Activated CD8-positive, alpha-beta T cell treated with anti-CD3 and anti-CD28 coated beads for 36 hours (primary cell): ENCODE results near the gene TMEM127. TPM values are rescaled to one million over a fixed set of nuclear protein-coding genes. Genes with fewer than 3 reads are reported as not detected.
A peak's percentile ranks its signal among the peaks of the same experiment; 100 is the strongest.

Experiments used
- ATAC-seq: fragments of 200-7000 bp; cut with Tn5 transposase; one replicate; pipeline ENCODE4 v1.10.0; 2021; ENCODE audit warnings: mild to moderate bottlenecking, moderate library complexity
- CTCF ChIA-PET: fragments of 350-600 bp; sonication (Branson Sonifier 250); formaldehyde crosslinking; loops from one replicate; lab custom pipeline; 2021; ENCODE audit warnings: antibody characterized with exemption; lab: Charles Lee
- POLR2A ChIA-PET: fragments of 350-600 bp; sonication (Branson Sonifier 250); formaldehyde crosslinking; loops from one replicate; lab custom pipeline; 2021; ENCODE audit warnings: antibody characterized with exemption; lab: Charles Lee
- DNase-seq: peaks from one replicate; pipeline ENCODE4 v3.0.0-alpha.2; 2020
- H3K27ac Mint-ChIP-seq: one replicate; pipeline ENCODE4 v1.8.0; 2021; ENCODE audit warnings: mild to moderate bottlenecking, mixed read lengths
- H3K27me3 Mint-ChIP-seq: one replicate; pipeline ENCODE4 v1.8.0; 2021; ENCODE audit warnings: mixed read lengths
- H3K36me3 Mint-ChIP-seq: one replicate; pipeline ENCODE4 v1.8.0; 2021; ENCODE audit warnings: low read depth, mixed read lengths
- H3K4me1 Mint-ChIP-seq: one replicate; pipeline ENCODE4 v1.8.0; 2021; ENCODE audit warnings: low read depth, mixed read lengths
- H3K4me3 Mint-ChIP-seq: one replicate; pipeline ENCODE4 v1.8.0; 2021; ENCODE audit warnings: mild to moderate bottlenecking, moderate library complexity, mixed read lengths
- H3K9me3 Mint-ChIP-seq: one replicate; pipeline ENCODE4 v1.8.0; 2021; ENCODE audit warnings: mixed read lengths
- intact Hi-C: fragments of 100-400 bp; cut with micrococcal nuclease; formaldehyde crosslinking; loops from one replicate; pipeline ENCODE4 v1.10.0; 2022
- total RNA-seq, 2 experiments: library from RNA; stranded (reverse); gene quantifications; one replicate each; pipeline ENCODE4 v1.2.3, GENCODE V29; 2021
- TF ChIP-seq, protein P1 (sequence below): fragments of 200-600 bp; IDR thresholded peaks from one replicate; pipeline ENCODE4 v1.8.0; 2022; ENCODE audit warnings: antibody characterized with exemption, mild to moderate bottlenecking

Gene TMEM127
- total RNA-seq, 2 experiments from 2014 or later: 13.1 to 15.0 TPM

DNA sequence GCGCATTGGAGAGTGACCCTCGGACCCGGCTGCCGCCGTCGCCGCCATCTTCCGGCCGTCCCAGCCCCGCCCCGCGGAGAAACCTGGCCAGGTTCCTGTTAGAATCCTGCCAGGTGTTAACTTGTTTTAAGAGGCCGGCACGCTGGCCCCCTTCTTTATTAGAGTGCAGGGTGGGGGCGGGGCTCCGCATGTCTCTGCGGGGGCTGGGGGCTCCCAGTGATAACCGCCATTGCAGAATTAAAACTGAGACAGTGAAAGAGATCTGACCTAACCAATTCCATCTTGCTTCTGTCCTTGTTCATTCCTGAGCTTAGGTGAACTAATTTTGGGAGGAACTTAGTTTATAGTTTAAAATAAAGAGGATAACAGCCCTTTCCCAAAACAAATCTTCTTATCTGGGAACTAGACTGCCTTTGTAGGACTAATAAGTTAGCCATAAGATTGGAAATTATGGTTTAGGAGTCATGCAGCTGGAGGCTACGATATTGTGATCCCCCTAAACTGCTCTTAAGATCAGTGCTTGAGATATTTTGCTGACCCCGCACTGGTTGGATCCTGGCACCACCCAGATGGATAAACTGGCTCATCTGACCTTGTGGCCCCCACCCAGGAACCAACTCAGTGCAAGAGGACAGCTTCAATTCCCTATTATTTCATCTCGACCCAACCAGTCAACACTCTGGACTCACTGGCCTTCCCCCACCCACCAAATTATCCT is 56.6 kb downstream of the TMEM127 start:
- ChIA-PET POLR2A (interaction anchor here (0.6 to 2.4 kb wide), 31 partner anchors 7 to 324 kb away, joined by 3 to 13 read pairs (median 5); partner anchors contain the start of genes ASTL and CIAO1), CTCF (interaction anchor here (0.7 to 1.5 kb wide), 5 partner anchors 18 to 216 kb away, joined by 3 to 12 read pairs (median 4); partner anchors contain the start of genes CIAO1 and TMEM127)
- Mint-ChIP-seq H3K36me3 (peaks cover 30% of the 10 kb centered on the region), H3K27ac (peak overlapping the region; percentile 91), H3K9me3 (no peaks in the 10 kb centered on the region), H3K4me3 (peak overlapping the region; percentile 89), H3K4me1 (peaks cover 37% of the 10 kb centered on the region), H3K27me3 (no peaks in the 10 kb centered on the region)
- TF ChIP-seq, protein P1, sequence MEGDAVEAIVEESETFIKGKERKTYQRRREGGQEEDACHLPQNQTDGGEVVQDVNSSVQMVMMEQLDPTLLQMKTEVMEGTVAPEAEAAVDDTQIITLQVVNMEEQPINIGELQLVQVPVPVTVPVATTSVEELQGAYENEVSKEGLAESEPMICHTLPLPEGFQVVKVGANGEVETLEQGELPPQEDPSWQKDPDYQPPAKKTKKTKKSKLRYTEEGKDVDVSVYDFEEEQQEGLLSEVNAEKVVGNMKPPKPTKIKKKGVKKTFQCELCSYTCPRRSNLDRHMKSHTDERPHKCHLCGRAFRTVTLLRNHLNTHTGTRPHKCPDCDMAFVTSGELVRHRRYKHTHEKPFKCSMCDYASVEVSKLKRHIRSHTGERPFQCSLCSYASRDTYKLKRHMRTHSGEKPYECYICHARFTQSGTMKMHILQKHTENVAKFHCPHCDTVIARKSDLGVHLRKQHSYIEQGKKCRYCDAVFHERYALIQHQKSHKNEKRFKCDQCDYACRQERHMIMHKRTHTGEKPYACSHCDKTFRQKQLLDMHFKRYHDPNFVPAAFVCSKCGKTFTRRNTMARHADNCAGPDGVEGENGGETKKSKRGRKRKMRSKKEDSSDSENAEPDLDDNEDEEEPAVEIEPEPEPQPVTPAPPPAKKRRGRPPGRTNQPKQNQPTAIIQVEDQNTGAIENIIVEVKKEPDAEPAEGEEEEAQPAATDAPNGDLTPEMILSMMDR: no peak
- ATAC-seq: no peak
- intact Hi-C loops: no loop called here
- DNase-seq: no peak

DNA sequence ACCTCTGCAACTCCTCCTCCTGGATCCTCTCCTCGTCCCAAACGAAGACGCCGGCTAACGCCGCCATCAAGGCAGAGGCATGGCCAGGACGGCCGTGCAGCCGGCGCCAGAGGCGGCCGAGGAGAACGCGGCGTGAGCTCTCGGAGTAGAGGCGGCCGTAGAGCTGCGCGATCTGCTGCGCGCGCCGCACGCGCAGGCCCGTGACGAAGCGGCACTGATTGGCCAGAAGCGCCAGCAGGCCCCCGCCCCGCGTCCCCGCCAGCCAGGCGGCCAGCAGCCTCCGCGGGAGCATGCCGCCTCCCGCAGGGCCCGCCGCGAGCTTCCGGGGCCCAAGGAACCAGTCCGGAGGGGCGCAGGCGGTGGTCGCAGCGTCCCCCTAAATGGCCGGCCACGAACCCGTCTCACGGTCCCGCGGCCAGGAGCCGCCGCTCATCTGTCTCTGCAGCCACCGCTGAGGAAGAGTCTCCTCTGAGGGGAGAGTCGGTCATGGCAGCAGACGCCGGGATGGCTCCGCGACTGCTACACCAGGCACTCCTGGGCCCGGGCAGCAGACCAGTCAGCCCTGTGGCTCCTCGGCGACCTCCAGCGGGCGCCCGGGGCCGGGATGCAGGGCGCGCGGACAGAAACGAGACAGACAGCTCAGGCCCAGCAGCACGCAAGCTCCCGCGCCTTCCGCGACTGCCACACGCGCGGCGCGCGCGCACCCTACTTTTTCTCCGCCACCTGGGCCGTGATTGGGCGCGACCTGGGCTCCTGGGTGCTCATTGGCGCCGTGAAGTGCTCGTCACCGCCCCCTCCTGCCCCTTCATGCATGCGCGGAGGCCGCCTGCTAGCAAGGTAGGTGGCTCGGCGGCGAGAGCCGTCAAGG is 57.4 kb downstream of the TMEM127 start, which contains the start of gene STARD7:
STARD7 (minus strand) TSS at position 685 of the 868 bp plus-strand sequence; CDS start at position 292, 393 bp downstream.
- H3K27me3 Mint-ChIP-seq: no peaks in the 10 kb centered on the region
- DNase-seq: peak; percentile 99
- peak; percentile 93 for ATAC-seq
- no peaks in the 10 kb centered on the region for H3K9me3 Mint-ChIP-seq
- POLR2A ChIA-PET: interaction anchor here (0.6 to 2.4 kb wide), 41 partner anchors 8 to 333 kb away, joined by 3 to 13 read pairs (median 4); partner anchors contain the start of genes ASTL and CIAO1
- peaks cover 45% of the 10 kb centered on the region for H3K4me1 Mint-ChIP-seq
- H3K27ac Mint-ChIP-seq: peak within 1 kb of the TSS; percentile 91
- peak within 1 kb of the TSS; percentile 89 for H3K4me3 Mint-ChIP-seq
- CTCF ChIA-PET: interaction anchor here (0.7 to 1.5 kb wide), 12 partner anchors 17 to 322 kb away, joined by 3 to 12 read pairs (median 4); partner anchors contain the start of genes ASTL, CIAO1 and TMEM127
- H3K36me3 Mint-ChIP-seq: peaks cover 37% of the 10 kb centered on the region
- TF ChIP-seq, protein P1: no peak
- intact Hi-C loops: no loop called here

DNA sequence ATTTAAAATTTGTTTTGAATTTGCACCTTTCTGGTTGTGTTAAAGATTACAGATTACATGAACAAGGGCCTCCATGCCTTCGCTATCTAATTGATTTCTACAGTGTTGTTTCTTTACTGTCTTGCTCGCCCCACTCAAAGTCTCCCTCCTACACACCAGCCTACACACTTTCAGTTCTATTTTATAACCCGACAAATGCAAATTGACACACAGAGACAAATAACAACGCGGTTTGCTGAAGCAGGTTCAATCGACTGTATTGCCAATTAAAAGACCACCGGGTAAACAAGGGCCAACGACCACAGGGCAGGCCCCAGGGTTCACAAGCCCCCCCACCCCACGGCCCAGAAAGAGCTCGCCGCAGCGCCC is 58.0 kb downstream of the TMEM127 start:
- DNase-seq (no peak), ATAC-seq (no peak)
- H3K4me3 Mint-ChIP-seq: peak overlapping the region; percentile 89
- POLR2A ChIA-PET: interaction anchor here (0.6 to 2.4 kb wide), 32 partner anchors 8 to 333 kb away, joined by 3 to 13 read pairs (median 5); partner anchors contain the start of genes ASTL and CIAO1
- CTCF ChIA-PET: interaction anchor here (0.7 to 1.5 kb wide), 8 partner anchors 33 to 185 kb away, joined by 3 to 12 read pairs (median 4); partner anchors contain the start of genes ASTL, CIAO1 and TMEM127
- peak overlapping the region; percentile 87 for H3K27ac Mint-ChIP-seq
- intact Hi-C loops: no loop called here
- H3K36me3 Mint-ChIP-seq: peaks cover 43% of the 10 kb centered on the region
- TF ChIP-seq, protein P1: no peak
- no peaks in the 10 kb centered on the region for H3K27me3 Mint-ChIP-seq
- H3K9me3 Mint-ChIP-seq: no peaks in the 10 kb centered on the region
- peaks cover 52% of the 10 kb centered on the region for H3K4me1 Mint-ChIP-seq

DNA sequence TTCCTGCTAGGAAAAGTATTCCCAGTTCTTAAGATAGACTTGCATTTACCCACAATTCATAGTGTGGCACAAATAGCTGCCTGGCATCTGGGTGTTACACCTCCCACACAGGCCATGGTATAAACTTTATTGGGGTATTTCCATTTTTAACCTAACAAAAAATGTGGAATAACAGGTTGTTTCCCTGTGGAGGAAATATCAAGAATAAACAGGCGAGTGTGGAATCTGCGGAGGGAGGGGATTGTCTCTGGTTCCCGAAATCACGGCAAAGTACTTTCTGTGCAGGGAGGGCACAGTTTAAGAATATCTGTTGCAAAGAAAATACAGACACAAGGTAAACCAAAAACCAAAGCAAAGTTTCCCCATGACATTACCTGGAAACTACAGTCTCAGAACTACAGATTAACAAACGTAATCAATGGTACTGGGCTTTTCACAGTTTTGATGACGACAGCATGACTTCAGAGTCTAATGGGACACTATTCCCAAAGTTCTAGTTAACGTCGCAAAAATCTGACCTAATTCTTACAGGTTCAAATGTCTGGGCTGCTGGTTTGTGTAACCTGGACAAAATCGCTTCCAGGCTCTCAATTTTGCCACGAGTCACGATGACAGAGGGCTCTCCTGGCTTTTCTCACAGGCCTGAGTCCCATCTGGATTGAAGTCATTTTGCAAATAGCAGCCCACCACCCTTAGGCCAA is 58.6 kb downstream of the TMEM127 start:
- TF ChIP-seq, protein P1: no peak
- ChIA-PET CTCF (interaction anchor here (0.7 to 1.2 kb wide), 4 partner anchors 54 to 185 kb away, joined by 3 to 5 read pairs (median 3); no protein-coding TSS in a partner anchor), POLR2A (interaction anchor here (1.0 to 2.4 kb wide), 10 partner anchors 11 to 334 kb away, joined by 3 to 13 read pairs (median 6); partner anchors contain the start of gene CIAO1)
- Mint-ChIP-seq H3K27me3 (no peaks in the 10 kb centered on the region), H3K9me3 (no peaks in the 10 kb centered on the region), H3K4me1 (peaks cover 57% of the 10 kb centered on the region), H3K36me3 (peaks cover 43% of the 10 kb centered on the region), H3K27ac (peak overlapping the region; percentile 87), H3K4me3 (peak overlapping the region; percentile 89)
- DNase-seq (peak; percentile 12), ATAC-seq (no peak)
- intact Hi-C loops: no loop called here
